Activated naive CD8-positive, alpha-beta T cell treated with anti-CD3 and anti-CD28 coated beads for 36 hours (primary cell): Measurements from ENCODE around the gene ARL6IP4. TPM values are rescaled to one million over a fixed set of nuclear protein-coding genes. Genes with fewer than 3 reads are reported as not detected.
"Not testable (repeated sequence)": the region's sequence is repeated elsewhere in the genome, so short reads cannot be mapped to it uniquely, and the experiment has no call there.

Experiments
- DNase-seq: peaks from one replicate; pipeline ENCODE4 v3.0.0; 2021
- H3K27ac Mint-ChIP-seq: one replicate; pipeline ENCODE4 v1.8.0; 2022; ENCODE audit warnings: mild to moderate bottlenecking, moderate library complexity, mixed read lengths
- H3K27me3 Mint-ChIP-seq: one replicate; pipeline ENCODE4 v1.8.0; 2022; ENCODE audit warnings: mild to moderate bottlenecking, mixed read lengths
- H3K36me3 Mint-ChIP-seq: one replicate; pipeline ENCODE4 v1.8.0; 2021; ENCODE audit warnings: mild to moderate bottlenecking, mixed read lengths
- H3K4me1 Mint-ChIP-seq: one replicate; pipeline ENCODE4 v1.8.0; 2021; ENCODE audit warnings: mixed read lengths
- H3K4me3 Mint-ChIP-seq: one replicate; pipeline ENCODE4 v1.8.0; 2022; ENCODE audit warnings: mild to moderate bottlenecking, moderate library complexity, mixed read lengths
- H3K9me3 Mint-ChIP-seq: one replicate; pipeline ENCODE4 v1.8.0; 2022; ENCODE audit warnings: mixed read lengths
- total RNA-seq, 2 experiments: library from RNA; stranded (reverse); gene quantifications; one replicate each; pipeline ENCODE4 v1.2.3, GENCODE V29; 2021

ARL6IP4 gene
- total RNA-seq, 2 experiments from 2014 or later = 165 to 168 TPM

DNA sequence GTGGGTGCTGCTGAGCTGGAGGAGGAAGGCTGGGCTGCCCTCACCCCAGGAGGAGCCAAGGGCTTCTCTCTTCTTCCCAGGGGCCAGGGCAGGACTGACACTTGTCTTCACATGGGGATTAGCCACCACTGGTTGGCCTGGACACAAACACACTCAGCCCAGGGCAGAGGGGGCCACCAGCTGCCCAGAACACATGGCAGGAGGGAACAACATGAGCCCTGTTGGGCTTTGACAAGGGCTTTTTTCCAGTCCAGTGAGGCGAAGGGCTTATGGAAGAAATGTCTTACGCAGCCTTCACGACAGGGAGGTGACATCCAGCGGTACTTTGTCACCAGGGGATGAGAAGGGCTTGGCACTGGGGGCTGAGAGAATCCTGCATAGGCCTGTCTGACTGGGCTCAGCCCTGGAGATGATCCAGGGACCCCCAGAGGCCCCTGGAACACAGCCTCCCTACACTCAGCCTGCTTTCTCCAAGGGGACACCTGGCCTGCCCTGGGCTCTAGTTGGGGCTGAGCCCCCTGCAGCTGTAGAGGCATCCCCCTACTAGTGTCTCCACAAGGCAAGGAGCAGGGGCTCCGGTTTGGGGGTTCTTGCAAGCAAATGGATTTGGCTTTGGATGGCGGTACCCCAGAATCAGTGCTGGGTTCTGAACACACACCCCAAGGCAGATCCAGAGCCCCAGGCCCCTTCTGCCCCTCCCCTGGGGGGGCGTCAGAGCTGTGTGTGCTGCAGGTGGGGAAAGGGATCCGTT is 18.9 kb downstream of the ARL6IP4 start:
- H3K36me3 Mint-ChIP-seq = no peaks in the 10 kb centered on the region
- no peak overlapping the region for H3K27ac Mint-ChIP-seq
- no peak overlapping the region for H3K4me3 Mint-ChIP-seq
- no peaks in the 10 kb centered on the region for H3K27me3 Mint-ChIP-seq
- DNase-seq = no peak
- H3K4me1 Mint-ChIP-seq = no peaks in the 10 kb centered on the region
- no peaks in the 10 kb centered on the region for H3K9me3 Mint-ChIP-seq

DNA sequence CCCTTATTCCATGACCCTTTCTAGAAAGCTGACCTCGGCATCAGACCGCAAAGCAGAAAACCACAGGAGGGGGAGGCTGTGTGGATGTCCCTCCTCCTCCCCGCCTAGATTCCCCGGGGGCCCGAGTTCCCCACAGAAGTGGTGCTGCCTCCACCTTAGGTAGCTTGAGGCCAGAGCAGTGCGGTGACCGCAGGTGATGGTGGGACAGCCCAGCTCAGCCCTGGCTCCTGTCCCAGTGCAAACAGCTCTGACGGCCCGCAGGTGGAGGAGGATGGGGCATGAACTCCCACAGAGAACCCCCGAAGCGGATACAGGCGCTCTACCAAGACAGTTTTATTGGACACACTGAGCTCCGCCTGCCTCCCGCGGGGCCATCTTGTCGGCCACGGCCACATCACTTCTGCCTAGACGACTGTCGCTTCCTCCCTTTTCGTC is 19.5 kb downstream of the ARL6IP4 start:
- Mint-ChIP-seq H3K27ac (no peak overlapping the region), H3K27me3 (no peaks in the 10 kb centered on the region), H3K4me3 (no peak overlapping the region), H3K36me3 (no peaks in the 10 kb centered on the region), H3K9me3 (no peaks in the 10 kb centered on the region), H3K4me1 (no peaks in the 10 kb centered on the region)
- no peak for DNase-seq

DNA sequence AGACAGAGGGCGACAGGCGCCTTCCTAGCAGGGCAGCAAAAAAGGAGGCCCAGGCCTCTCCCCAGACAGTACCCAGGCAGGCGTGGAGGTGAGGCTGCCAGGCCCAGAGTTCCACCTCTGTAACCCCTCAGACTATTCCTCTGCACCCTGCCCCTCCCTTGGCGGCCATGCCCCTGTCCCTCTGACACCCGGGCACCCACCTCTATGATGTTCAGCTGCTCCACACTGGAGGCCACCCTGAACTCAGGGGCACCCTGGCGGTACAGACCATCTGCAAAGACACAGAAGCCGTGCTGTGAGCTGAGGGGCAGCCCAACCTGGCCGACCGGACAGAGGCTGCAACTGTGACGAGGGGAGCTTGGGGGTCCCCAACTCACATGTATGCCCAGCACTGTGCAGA is 20.1 kb downstream of the ARL6IP4 start:
- Mint-ChIP-seq H3K36me3 (no peaks in the 10 kb centered on the region), H3K27ac (no peak overlapping the region), H3K4me1 (no peaks in the 10 kb centered on the region), H3K4me3 (no peak overlapping the region), H3K9me3 (no peaks in the 10 kb centered on the region), H3K27me3 (no peaks in the 10 kb centered on the region)
- no peak for DNase-seq

DNA sequence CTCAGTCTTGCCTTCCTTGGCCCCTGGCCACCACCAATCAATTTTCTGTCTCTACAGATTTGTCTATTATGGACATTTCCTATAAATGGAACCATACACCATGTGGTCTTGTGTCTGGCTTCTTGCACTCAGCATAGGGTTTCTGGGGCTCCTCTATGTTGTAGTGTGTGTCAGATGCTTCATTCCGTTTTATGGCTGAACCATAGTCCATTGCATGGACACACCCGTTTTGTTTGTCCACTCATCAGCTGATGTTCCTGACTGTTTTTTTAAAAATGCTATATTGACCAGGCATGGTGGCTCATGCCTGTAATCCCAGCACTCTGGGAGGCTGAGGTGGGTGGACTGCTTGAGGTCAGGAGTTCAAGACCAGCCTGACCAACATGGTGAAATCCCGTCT is 21.0 kb downstream of the ARL6IP4 start:
- no peak overlapping the region for H3K27ac Mint-ChIP-seq
- H3K27me3 Mint-ChIP-seq = no peaks in the 10 kb centered on the region

DNA sequence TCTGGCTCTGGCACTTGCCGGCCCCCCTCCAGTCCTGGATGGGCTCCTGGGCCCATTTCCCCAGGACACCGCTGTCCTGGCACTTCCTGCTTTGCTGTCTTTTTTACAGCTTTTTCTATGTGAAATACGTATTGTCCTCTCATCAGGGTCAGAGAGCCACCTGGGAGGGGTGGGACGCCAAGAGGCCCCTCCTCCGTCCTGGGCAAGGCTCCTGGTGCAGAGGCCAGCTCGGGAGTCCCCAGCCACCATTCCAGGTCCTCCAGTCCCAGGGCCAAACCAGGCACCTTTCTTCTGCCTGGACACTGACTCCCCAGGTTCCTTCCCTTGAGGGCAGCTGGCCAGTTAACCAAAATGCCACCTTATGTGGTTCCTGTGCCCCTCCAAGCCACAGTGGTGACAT is 22.8 kb downstream of the ARL6IP4 start:
- Mint-ChIP-seq H3K4me3 (no peak overlapping the region), H3K27me3 (no peaks in the 10 kb centered on the region), H3K9me3 (no peaks in the 10 kb centered on the region), H3K36me3 (no peaks in the 10 kb centered on the region), H3K27ac (no peak overlapping the region), H3K4me1 (no peaks in the 10 kb centered on the region)
- DNase-seq = no peak

More for the DNA sequence above, 21.0 kb downstream of the ARL6IP4 start:
- Mint-ChIP-seq H3K36me3 (no peaks in the 10 kb centered on the region), H3K9me3 (no peaks in the 10 kb centered on the region), H3K4me1 (no peaks in the 10 kb centered on the region), H3K4me3 (no peak overlapping the region)
- DNase-seq = no peak

DNA sequence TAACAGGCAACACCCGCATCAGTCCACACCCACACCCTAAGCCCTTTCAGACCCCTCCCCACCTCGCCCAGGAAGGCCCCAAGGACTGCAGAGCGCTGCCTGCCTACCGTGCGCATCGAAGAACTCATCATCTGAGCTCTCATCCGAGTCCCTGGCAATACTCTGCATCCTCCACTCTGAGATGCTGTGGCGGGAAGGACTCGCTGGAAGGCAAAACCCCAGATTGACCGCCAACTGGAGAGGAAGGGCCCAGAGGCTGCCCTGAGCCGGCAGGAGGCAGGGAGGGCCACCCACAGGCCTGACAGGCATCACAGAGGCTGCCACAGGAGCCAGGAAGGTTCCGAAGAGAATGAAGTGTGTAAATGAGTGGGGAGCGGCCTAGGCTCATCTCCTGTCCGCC is 23.8 kb downstream of the ARL6IP4 start:
- no peaks in the 10 kb centered on the region for H3K36me3 Mint-ChIP-seq
- H3K9me3 Mint-ChIP-seq = no peaks in the 10 kb centered on the region
- no peak overlapping the region for H3K27ac Mint-ChIP-seq
- no peak for DNase-seq
- H3K4me3 Mint-ChIP-seq = no peak overlapping the region
- no peaks in the 10 kb centered on the region for H3K4me1 Mint-ChIP-seq
- H3K27me3 Mint-ChIP-seq = no peaks in the 10 kb centered on the region

DNA sequence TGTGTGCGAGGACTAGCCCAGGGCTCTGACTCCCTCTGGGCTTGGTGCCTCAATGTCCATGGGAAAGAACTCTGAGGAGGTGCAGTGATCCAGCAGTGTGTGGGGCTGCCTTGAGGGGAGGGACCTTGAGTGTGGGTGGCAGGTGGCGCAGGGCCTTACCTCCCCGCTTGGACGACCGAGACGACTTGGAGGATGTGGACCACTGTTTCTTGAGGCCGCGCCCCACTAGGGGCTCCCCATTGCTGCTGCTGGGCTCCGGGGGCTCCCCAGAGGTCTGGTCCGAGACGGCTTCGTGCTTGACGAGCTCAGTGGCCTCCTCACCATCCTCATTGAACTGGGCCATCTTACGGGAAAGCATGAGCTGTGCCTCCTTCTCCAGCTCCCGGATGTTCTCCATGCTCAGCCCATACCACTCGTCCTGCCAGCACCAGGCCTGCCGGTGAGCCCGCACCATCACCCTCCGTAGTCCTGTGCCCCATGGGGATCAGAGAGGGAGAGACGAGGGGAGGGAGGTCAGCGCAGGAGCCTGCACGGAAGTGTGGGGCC is 24.7 kb downstream of the ARL6IP4 start:
- H3K4me1 Mint-ChIP-seq = no peaks in the 10 kb centered on the region
- DNase-seq = no peak
- no peak overlapping the region for H3K27ac Mint-ChIP-seq
- no peaks in the 10 kb centered on the region for H3K27me3 Mint-ChIP-seq
- H3K36me3 Mint-ChIP-seq = no peaks in the 10 kb centered on the region
- no peak overlapping the region for H3K4me3 Mint-ChIP-seq
- no peaks in the 10 kb centered on the region for H3K9me3 Mint-ChIP-seq

DNA sequence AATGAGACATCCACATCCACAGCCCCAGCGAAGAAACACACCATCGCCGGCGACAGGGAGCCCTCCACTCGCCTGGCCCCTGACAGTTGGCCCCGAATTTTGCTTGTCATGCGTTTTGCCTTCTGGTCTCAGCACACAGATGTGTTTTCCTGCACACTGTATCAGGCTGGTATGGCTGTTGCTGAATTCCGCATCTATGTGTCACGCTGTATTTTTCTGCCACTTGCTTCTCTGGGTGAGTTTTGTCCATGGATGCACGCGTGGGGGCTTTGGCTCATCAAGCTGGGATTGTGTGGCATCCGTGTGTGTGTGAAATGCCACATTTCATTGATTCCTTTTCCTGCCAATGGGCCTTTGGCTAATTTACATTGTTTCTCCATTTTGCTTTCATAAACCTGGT is 26.5 kb downstream of the ARL6IP4 start:
- no peaks in the 10 kb centered on the region for H3K36me3 Mint-ChIP-seq
- H3K4me1 Mint-ChIP-seq = no peaks in the 10 kb centered on the region
- DNase-seq = no peak
- no peak overlapping the region for H3K27ac Mint-ChIP-seq
- no peaks in the 10 kb centered on the region for H3K9me3 Mint-ChIP-seq
- H3K27me3 Mint-ChIP-seq = no peaks in the 10 kb centered on the region
- no peak overlapping the region for H3K4me3 Mint-ChIP-seq

DNA sequence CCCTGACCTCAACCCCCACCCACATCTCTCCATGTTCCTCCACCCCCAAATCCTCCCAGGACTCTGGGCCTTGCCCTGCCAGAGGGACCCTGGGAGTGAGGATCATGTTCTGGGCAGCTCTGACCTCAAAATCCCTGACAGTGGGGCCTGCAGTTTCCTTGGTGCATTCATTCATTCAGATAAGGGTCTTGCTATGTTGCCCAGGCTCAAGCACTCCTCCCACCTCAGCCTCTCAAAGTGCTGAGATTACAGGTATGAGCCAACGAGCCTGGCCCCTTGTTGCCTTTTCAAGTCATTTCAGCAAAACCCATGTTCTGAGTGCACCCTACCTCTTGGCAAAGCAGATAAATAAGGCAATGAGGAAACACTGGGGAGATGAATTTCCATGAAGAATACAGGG is 29.6 kb downstream of the ARL6IP4 start:
- H3K36me3 Mint-ChIP-seq = no peaks in the 10 kb centered on the region
- no peaks in the 10 kb centered on the region for H3K27me3 Mint-ChIP-seq
- no peaks in the 10 kb centered on the region for H3K9me3 Mint-ChIP-seq
- no peak overlapping the region for H3K4me3 Mint-ChIP-seq
- H3K4me1 Mint-ChIP-seq = no peaks in the 10 kb centered on the region
- H3K27ac Mint-ChIP-seq = no peak overlapping the region
- no peak for DNase-seq

DNA sequence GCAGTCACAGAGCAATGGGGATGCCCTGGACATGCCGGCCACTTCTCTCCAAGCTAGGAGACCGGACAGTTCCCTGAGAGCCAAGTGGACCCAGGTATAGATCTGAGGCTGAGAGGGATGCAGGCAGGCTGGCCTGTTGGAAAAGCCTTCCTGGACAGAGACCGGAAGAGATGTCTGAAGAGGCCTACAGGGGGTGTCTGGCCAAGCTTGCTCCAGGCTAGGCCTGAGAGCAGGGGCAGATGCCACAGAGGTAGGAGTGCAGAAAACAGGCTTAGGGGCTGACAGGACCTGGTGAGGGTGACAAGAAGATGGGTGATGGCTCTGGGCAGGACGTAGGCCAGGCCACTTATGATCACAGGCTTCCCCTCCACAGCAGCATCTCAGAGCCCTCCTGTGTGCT is 30.2 kb downstream of the ARL6IP4 start:
- no peaks in the 10 kb centered on the region for H3K4me1 Mint-ChIP-seq
- no peaks in the 10 kb centered on the region for H3K9me3 Mint-ChIP-seq
- H3K36me3 Mint-ChIP-seq = no peaks in the 10 kb centered on the region
- DNase-seq = no peak
- no peaks in the 10 kb centered on the region for H3K27me3 Mint-ChIP-seq
- H3K4me3 Mint-ChIP-seq = no peak overlapping the region
- no peak overlapping the region for H3K27ac Mint-ChIP-seq

DNA sequence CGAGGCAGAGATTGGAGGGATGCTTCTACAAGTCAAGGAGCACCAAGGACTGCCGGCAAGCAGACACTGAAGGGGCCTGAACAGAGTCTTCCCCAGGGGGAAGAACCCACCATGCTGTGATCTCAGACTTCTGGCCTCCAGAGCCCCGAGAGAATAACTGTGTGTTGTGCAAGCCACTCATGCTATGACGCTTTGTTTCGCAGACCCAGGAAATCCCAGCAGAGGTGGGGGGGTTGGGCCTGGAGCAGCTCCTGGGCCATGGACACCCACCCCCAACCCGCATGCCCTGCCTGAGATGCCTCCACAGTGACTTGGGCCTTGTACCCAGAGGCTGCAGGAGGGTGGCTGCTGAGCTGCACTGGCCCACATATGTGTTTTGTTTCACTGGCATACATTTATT is 31.2 kb downstream of the ARL6IP4 start:
- Mint-ChIP-seq H3K9me3 (no peaks in the 10 kb centered on the region), H3K36me3 (no peaks in the 10 kb centered on the region), H3K4me3 (no peak overlapping the region), H3K4me1 (no peaks in the 10 kb centered on the region), H3K27me3 (no peaks in the 10 kb centered on the region), H3K27ac (no peak overlapping the region)
- no peak for DNase-seq

DNA sequence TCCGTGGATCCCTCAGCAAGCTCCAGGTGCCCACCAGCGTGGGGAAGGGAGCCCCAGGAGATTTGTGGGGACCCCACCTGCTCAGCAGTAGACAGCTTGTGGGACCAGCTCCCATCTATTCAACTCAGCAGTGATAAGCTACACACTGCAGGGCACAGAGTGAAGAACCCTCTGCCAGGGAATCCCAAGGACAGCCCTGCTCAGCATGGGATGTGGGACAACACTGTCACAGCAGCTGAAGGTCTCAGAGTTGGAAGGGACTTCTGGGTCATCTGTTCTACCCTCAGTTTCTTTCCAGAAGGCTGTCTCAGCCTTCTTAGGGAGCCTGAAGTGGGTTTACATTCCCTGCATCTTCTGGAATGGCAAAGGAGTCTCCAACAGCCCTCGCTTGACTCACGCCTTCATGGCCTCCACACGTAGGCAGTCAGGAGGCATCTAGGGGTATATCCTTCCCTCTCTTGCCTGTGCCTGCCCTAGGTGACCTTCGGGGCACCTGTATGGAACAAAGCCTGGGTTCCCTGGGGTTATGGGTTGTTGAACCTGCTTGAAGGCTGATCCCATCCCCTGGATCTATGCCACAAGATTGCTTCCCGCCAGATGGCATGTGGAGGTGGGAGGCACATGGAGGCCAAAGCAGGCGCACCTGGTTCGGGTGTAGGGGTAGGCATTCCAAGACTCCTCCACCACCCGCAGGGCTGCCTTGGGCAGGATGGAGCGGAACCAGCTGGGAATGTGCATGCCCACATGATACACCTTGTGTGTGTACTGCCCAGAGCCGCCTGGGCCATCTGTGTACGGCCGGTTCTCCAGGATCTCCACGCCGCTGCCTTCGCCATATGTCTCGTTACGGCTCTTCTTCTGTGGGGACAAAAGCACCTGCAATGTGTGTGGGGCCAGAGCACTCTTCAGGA is 33.0 kb downstream of the ARL6IP4 start:
- no peak for DNase-seq
- peaks cover 2% of the 10 kb centered on the region for H3K4me1 Mint-ChIP-seq
- H3K27me3 Mint-ChIP-seq = no peaks in the 10 kb centered on the region
- H3K36me3 Mint-ChIP-seq = no peaks in the 10 kb centered on the region
- no peak overlapping the region for H3K27ac Mint-ChIP-seq
- H3K4me3 Mint-ChIP-seq = no peak overlapping the region
- no peaks in the 10 kb centered on the region for H3K9me3 Mint-ChIP-seq

DNA sequence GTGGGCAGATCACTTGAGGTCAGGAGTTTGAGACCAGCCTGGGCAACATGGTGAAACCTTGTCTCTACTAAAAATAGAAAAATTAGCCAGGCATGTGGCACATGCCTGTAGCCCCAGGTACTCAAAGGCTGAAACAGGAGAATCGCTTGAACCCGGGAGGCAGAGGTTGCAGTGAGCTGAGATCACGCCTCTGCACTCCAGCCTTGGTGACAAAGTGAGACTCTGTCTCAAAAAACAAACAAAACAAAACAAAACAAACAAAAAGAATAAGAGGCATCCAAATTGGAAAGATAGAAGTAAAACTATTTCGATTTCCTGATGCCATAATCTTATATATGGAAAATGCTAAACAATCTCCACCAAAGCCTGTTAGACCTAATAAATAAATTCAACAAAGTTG is 34.0 kb downstream of the ARL6IP4 start:
- H3K27ac Mint-ChIP-seq, H3K9me3 Mint-ChIP-seq, H3K36me3 Mint-ChIP-seq: not testable (repeated sequence)

DNA sequence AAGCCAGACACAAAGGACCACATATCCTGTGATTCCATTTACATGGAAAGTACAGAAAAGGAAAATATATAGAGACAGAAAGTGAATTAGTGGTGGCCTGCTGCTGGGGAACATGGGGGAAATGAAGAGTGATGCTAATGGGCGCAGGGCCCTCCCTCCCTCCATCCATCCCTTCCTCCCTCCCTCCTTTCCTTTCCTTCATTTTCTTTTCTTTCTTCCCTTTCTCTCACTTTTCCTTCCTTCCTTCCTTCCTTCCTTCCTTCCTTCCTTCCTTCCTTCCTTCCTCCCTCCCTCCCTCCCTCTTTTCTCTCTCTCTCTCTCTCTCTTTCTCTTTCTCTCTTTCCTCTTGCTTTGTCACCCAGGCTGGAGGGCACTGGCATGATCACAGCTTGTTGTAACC is 37.3 kb downstream of the ARL6IP4 start:
- Mint-ChIP-seq H3K4me3 (no peak overlapping the region), H3K4me1 (peaks cover 10% of the 10 kb centered on the region), H3K9me3 (no peaks in the 10 kb centered on the region), H3K27ac (no peak overlapping the region), H3K27me3 (no peaks in the 10 kb centered on the region), H3K36me3 (no peaks in the 10 kb centered on the region)
- DNase-seq = no peak

More for the DNA sequence above, 34.0 kb downstream of the ARL6IP4 start:
- not testable (repeated sequence) for H3K4me1 Mint-ChIP-seq, H3K4me3 Mint-ChIP-seq, H3K27me3 Mint-ChIP-seq, DNase-seq

DNA sequence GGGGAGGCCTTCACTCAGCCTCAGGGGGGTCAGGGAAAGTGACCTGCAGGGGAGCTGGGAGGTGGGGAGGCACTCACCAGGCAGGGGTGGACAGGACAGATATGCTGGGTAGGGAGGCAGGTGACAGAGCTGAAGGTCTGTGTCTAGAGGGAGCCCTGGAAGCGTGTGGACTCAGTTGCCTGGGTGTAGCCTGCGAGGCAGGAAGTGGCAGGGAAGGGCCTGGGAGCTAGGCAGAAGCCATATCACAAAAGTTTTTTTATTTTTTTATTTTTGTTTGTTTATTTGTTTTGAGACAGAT is 39.3 kb downstream of the ARL6IP4 start:
- no peak overlapping the region for H3K27ac Mint-ChIP-seq

More for the DNA sequence above, 39.3 kb downstream of the ARL6IP4 start:
- Mint-ChIP-seq H3K27me3 (no peaks in the 10 kb centered on the region), H3K4me3 (no peak overlapping the region), H3K4me1 (peaks cover 26% of the 10 kb centered on the region), H3K9me3 (no peaks in the 10 kb centered on the region), H3K36me3 (no peaks in the 10 kb centered on the region)
- DNase-seq = no peak
